DMS53 treated with DMSO at 0.1 percent for 48 hours (cell line): ENCODE measurements around the gene PDE4B.

Experiments used
- DNase-seq: peaks from one replicate; lab custom pipeline; 2025; ENCODE audit not compliant: unreplicated experiment; lab: John Stamatoyannopoulos, UW

Gene PDE4B

GRCh38 chr1:65792669-65793358, at the start of gene PDE4B:
TSS of gene PDE4B (plus strand) at chr1:65792895.
- DNase-seq = peak; percentile 57

GRCh38 chr1:65744731-65745130, 48.0 kb upstream of the PDE4B start:
- no peak for DNase-seq

DNA sequence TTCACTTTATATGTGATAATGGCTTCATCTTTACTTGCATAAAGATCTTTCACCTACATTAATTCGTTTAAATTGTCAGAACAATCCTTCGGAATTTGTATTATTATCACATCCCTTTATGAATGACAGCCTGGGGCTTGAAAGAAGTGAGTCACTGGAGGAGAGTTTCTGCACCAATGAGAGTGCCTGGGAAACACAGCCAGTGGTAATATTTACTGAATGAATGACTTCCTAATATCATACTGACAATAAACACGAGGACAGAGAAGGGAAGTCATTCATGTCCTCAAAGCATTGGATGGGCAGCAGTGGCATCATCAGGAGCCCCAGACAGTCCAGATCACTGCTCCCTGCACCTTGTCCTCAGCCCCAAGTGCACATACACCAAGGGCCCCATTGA, 40.7 kb upstream of the PDE4B start:
- peak; percentile 70 for DNase-seq

DNA sequence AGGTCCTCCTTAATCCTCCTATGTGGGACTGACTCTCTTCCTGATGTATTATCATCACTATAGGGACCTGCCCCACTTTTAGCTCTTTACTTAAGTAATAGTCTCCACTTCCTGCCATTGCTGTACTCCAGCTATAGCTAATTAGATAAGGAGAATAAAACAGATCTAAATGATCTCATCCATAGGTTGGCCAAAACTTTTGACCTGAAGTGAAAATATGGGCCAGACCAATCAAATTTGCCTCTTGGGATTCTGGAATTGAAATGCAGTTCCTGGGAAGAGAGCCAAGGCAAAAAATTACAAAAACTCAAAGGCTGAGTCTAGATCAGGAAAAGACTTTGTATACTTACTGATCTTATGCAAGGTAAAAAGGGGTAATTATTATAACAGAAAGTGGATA, 36.1 kb upstream of the PDE4B start:
- no peak for DNase-seq

GRCh38 chr1:65757531-65757930, 35.2 kb upstream of the PDE4B start:
- DNase-seq = no peak

GRCh38 chr1:65758128-65758527, 34.6 kb upstream of the PDE4B start:
- DNase-seq = no peak

DNA sequence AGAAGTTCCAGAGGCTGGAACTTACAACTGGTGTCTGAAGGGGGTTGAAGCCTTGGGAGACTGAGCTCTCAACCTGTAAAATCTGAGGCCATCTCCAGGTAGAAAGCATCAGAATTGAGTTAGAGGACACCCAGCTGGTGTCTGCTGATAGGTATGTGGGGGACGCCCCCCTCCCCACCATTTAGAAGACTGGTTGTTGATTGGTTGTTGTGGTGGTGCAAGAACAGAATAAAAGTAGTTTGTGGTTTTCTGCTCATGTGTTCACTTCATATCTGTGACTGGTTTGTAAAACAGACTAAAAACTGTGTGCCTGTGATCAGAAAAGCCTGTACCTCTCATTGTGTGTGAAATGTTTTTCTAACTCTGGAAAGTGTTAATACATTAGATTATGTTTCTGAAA, 33.2 kb upstream of the PDE4B start:
- no peak for DNase-seq

DNA sequence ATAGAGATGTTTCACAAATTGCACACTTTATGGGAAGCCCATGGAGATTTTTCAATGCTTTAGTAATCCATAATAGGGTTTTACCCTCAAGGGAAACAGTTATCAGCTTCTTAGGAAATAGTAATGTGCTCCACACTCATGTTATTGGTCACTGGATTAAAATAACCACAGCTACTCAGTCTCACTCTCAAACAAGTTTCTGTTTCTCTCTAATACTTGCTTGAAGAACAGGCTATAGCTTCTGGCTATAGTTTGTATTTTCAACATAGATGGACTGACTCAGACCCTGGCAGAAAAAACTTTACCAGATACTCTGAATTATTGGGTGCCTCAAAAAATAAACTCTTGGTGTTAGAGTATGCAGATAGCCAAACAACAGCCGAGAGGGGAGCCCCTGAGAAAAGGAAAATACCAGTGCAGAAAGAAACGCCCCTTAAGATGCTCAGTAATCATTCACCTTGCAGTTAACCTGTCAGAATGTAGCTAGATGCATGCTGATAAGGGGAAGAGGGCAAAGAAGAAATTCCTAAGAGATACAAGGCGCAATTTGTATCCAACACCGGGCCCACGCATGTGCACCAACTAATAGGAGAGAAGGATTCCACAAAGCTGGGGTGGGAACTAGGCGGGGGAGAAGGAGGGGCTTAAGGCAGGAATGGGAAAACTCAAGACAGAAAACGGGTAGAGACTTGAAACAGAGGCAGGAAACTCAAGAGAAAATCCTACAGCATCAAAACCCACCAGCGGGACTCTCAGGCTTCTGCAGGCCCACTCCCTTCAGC, 30.4 kb upstream of the PDE4B start:
- DNase-seq = no peak

- no peak for DNase-seq
Measured at GRCh38 chr1:65764052-65764451, 28.6 kb upstream of the PDE4B start.

DNA sequence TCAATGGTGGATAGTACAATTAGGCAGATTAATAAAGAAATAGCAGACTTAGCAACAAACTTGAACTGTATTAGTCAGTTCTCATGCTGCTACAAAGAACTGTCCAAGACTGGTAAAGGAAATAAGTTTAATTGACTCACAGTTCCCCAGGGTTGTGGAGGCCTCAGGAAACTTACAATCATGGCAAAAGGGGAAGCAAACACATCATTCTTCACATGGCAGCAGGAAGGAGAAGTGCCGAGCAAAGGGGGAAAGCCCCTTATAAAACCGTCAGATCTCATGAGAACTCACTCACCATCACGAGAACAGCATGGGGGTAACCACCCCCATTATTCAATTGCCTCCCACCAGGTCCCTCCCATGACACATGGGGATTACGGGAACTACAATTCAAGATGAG, 27.1 kb upstream of the PDE4B start:
- DNase-seq = no peak

- DNase-seq = no peak
Measured at GRCh38 chr1:65769636-65770035, 23.1 kb upstream of the PDE4B start.

DNA sequence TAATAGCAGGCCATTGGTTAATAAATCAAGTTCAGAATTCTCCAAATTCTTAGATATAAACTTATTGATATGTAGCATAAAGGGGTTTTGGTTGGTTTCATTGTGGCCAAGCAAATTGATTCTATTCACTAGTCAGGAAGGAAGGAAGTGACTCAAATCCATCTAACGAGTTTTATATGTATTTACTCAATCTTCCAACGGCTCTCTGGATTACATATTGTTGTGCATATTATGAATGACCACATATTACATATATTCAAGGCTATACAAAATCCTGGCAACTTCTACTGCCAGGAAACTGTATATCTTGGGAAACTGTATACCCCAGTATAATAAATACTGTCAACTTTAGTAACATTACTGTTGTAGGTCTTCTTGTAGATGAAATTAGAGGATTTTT, 20.1 kb upstream of the PDE4B start:
- DNase-seq = no peak

DNA sequence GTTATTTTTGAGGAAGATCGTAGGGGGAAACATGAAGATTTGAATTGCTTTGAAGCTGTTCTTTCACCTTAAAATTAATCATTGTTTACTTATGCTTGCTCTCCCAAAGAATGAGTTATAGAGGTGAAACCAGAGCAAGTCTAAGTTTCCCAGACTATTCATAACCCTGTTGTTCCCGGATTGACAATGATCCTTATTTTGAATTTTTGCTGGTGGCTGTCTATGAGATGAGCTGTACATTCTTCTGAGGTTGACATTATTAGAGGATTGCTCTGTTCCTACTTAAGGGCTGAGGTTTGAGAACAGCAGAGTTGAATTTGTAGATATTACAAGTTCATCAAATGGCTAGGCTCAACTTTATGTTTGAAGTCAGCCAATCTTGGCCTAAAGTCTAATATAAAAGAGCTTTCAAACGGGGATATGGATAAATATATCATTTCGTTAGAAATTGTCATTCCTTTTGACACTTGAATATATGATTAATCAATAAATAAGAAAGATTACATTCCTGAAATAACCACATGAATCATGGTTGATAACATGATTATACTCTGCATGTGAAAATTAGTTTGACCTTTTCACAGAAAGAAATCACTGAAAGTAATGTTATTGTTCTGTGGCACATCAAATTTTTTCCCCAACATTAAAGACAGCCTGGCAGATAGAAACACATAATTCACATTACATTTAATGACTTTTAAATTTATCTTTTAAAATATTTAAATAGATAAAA, 19.1 kb upstream of the PDE4B start:
- no peak for DNase-seq

DNA sequence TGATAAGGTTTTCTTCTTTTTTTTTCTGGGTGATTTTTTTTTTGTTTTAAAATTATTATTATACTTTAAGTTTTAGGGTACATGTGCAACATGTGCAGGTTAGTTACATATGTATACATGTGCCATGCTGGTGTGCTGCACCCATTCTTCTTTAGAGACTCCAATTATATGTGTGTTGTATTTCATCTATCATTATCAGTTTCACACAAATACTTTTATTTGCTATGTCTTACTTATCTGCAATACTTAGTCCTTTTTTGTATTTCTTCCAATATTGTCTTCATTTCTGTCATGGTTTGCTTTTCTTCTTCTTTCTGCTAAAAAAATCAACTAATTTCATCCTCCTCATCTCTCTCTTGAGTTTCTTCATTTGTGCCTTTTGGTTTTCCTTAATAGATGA, 3.9 kb upstream of the PDE4B start:
- no peak for DNase-seq

- no peak for DNase-seq
Measured at GRCh38 chr1:65791396-65791795, 1.3 kb upstream of the PDE4B start.

DNA sequence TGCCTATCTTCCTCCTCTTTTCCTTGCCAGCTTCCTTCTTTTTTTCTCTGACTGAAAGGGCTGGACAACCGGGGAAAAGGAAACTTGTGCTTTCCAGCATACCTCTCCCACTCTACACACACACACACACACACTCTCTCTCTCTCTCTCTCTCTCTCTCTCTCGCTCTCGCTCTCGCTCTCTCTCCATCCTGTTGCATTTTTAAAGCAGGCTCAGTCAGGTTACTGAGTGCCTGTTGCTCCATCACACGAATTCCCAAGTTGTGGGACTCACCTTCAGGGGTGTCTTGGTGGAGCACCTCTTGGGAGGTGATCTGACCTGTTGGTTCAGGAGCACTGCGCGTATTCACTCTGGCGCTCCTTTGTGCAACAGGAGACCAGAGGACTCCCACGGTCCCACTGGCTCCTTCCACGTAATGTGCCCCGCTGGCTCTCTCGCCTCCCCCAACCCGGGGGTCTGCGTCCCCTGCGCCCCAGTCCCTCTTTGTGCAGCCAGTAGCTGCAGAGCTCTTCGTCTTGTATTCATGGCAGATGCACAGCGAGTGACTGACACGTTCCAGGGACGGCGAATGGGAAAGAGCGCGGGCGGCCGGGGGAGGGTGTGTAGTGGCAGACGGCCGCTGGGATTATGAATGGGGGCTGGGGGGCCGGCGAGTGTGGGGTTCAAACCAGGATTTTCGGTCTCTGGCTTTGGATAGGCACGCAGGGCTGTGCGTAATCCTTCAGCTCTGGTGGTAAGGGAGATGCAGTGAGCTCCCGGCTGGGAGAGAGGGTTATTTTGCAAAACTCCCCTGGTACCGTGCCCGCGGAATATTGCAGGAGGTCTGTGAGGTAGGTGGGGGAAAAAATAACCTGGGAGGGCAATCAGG, 660 bp upstream of the PDE4B start:
- DNase-seq = peak; percentile 57

GRCh38 chr1:65793359-65793732, 651 bp downstream of the PDE4B start:
- DNase-seq = peak; percentile 68

DNA sequence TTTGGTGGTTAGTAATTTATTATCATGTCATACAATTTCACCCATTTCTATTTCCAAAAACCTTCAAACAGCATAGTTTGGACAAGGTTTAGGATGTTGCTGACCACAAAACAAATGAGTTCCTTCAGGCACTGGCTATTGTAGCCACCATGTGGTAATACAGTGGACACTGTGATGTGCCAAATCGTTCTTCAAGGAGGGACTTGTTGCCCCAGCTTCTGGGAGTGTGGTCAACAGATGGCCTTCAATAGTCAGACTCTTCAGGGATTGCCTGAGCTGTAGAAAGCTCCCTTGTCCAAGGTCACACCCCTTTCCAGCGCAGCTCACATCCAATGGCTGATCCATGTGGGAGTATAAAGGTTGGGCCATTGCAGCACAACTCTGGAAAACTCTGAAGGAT, 2.6 kb downstream of the PDE4B start:
- DNase-seq = no peak

DNA sequence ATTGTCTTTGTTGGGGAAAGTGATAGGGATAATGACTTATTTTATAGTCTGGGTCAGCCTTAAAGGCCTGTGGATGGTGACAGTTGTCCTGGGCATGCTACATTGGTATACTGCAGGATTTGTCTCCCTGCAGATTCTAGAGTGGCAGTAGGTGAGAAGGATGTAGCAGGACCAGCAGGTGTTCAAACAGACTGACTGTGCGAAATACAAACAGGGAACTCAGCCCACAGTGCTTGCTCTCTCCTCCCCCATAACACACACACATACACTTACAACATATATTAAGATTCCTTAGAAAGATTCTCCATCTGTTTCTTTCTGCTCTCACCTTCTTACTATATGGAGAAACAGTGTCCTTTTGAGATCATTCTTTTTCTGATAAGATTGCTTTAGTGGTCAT, 6.9 kb downstream of the PDE4B start:
- DNase-seq = peak; percentile 99

DNA sequence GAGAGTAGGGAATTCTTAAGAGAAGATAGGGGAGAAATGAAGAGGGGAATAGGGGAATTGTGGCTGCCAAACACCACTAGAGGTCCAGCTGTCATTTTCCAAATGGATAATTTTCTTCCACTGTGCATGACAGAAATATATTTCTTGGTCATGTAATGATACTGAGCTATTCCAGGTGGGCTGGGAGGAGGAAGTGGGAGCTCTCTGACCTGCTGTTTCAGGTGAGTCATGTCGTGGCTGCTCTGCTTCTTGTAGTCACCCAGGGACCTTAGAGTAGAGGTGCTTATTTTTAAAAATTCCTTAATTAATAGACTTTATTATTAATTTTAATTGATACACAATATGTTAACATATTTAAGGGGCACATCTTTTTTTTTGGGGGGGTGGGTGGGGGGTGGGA, 11.9 kb downstream of the PDE4B start:
- DNase-seq = peak; percentile 44

GRCh38 chr1:65812065-65812464, 19.4 kb downstream of the PDE4B start:
- peak; percentile 93 for DNase-seq
